Erythroblast (primary cell): ENCODE results near the gene DKK1.

Experiments used
- GATA1 ChIP-seq: IDR thresholded peaks from 2 replicates; pipeline ENCODE4 v1.6.1; 2011; ENCODE audit warnings: low read depth, mild to moderate bottlenecking, control low read depth, low read length, moderate library complexity
- POLR2A ChIP-seq: IDR thresholded peaks from 2 replicates; pipeline ENCODE4 v1.6.1; 2011; ENCODE audit warnings: mild to moderate bottlenecking, low read length

DNA sequence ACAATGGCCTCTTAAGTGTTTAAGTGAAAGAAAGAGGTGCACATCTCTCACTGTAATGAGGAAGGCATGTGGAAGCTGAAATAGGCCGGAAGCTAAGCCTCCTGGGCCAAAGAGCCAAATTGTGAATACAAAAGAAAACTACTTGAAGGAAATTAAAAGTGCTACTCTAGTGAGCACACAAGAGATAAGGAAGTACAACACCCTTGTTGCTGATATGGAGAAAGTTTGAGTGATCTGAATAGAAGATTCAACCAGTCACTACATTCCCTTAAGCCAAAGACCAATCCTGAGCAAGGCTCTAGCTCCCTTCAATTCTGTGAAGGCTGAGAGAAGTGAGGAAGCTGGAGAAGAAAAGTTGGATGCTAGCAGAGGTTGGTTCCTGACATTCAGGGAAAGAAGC, 8.2 kb downstream of the DKK1 start:
- no peak for TF ChIP-seq POLR2A
- TF ChIP-seq GATA1: no peak
